ENCODE results near the gene SLC12A3.
A peak's percentile ranks its signal among the peaks of the same experiment; 100 is the strongest.
"Not testable (repeated sequence)": the region's sequence is repeated elsewhere in the genome, so short reads cannot be mapped to it uniquely, and the experiment has no call there.

The SLC12A3 gene

DNA sequence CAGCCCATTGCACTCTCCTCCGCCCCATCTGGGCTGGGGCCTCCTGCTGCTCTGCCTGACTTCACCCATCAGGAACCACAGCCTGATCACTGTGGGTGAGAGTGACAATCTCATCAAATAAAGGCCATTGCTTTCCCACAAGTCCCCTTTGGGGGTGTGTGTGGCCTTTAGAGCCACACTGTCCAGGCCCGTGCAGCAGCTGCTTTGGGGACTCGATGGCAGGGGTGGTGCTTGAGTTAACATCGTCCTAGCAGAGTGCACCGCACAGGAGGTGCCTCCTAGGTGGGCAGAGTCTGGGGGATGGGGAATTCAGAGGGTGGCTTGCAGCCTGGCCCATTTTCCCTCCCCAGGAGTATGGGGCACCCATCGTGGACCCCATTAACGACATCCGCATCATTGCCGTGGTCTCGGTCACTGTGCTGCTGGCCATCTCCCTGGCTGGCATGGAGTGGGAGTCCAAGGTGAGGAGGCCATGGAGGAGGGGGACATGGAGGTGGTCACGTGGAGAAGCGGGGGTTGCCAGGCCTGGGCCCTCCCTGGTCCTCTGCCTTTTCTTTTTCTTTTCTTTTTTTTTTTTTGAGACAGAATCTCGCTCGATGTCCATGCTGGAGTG is 5.4 kb downstream of the SLC12A3 start:
- DNase-seq, result no peak

DNA sequence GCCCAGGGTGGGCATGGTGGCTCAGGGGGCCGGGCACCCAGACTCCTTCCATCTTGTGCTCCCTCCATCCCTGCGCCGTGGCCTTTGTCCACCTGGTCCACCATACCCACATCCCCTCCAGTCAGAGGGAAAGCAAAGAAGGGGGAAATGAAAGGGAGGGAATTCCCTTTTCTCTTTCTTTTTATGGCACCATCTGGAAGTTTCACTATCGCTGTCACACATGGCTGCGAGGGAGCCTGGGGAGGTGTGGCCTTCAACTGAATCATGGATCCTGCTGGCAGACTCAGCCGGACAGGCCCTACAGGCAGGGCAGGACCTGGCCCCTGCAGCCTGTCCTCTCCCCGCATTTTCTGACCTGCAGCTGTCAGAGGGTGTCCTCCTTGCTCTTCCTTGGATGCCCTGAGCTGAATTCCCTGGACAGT is 6.2 kb downstream of the SLC12A3 start:
- peak; percentile 24 for DNase-seq

DNA sequence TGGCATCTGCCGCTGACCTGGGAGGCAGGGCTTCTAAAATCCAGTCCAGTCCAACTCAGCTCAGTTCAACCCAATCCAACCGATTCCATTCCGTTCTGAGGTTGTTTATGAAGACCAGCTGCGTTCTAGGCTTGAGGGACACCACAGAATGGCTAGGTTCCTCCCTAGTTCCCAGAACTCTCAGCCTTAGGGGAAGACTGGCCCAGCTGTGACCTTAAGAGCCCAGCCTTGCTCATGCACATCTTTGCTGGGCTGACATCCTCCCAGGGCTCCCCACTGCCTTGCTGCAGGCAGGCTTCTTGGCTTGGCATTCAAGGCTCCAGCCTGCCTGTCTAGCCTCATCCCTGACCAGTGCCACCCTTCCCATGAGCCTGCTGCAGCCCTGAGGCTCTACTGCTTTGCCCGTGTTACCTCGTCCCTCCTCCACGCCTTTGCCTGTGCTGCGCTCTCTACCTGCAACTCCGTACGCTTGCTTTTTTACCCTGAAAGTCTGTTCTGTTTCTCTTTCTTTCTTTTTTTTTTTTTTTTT is 7.9 kb downstream of the SLC12A3 start:
- DNase-seq, result no peak

DNA sequence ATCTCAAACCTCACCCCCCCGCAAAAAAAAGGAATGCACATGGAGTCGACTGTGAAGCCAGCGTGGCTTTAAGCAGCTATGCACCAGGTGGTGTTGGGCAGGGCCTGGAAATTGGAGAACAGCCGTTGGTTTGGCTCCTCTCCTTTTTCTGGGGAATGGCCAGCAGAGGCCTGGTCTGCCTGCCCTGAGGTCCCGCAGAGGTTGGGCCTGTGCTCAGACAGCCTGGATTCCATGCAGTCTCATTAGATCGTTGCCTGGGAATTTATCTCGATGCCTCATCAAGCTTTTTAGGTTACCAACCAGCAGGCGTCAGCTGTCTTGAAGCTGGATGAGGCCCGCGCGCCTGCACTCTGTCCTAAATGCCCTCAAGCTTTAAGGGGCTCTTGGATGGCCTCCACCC is 9.8 kb downstream of the SLC12A3 start:
- no peak for DNase-seq

DNA sequence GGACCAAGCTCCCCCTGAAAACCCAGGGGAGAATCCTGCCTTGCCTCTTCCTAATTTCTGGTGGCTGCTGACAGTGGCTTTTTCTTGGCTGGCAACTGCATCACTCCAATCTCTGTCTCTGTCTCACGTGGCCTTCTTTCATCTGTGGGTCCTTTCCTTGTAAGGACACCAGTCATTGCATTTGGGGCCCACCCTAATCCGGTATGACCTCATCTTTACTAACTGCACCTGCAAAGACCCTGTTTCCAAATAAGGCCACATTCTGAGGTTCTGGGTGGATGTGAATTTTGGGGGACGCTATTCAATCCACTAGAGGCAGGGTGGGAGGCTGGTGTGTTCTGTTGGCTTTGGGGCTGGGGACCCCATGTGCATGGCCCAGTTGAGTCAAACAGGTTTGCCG is 11.0 kb downstream of the SLC12A3 start:
- DNase-seq, result no peak

DNA sequence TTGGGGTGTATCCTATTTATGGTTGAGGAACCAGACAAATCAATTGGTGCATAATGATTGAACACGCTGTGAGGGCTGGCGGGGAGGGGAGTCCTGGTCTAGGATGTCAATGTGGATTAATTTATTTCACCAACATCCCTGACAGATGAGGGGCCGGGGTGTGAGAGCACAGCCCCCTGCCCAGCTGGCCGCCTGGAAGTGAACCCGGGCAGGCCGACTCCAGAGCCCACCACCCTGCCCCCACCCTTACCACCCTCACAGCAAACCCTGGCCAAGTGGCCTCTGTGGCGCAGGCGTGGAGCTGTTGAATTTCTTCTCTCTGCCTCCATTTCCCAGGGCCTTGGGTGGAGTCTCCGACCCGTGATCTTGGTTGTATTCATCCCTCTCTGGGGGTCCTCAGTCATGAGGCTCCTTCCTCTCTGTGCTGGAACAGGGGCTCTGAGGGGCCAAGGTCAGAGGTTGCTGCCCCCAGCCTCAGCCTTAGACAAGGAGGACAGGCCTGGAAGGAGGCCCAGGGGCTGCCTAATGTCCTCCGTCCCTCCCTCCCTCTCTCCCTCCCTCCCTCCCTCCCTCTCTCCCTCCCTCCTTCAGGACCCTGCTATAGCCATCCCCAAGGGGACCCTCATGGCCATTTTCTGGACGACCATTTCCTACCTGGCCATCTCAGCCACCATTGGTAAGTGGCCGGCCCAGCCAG is 12.6 kb downstream of the SLC12A3 start:
- DNase-seq, result no peak

DNA sequence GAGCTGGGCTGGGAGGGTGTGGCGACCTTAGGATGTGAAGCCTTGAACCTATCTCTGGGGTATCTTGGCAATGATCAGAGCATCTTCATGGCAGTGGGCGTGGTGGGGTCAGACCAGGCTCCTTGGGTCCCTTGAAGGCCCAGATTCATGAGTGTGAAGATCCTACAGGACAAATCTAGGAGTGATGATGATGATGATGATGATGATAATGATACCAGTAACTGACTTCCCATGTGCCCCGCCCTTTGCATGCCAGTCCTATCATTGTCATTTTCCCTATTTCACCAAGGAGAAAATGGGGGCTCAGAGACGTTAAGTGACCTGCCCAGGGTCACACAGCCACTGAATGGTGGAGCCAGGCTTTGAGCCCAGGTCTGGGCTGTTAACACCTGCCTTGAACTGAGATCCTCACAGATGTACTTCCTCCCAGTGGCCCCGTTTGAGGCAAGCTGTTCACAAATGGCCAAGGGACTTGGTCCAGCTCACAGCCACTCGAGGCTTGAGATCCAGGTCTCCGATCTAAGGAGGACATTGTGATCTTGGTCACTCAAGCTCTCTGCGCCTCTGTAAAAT is 13.4 kb downstream of the SLC12A3 start:
- no peak for DNase-seq

DNA sequence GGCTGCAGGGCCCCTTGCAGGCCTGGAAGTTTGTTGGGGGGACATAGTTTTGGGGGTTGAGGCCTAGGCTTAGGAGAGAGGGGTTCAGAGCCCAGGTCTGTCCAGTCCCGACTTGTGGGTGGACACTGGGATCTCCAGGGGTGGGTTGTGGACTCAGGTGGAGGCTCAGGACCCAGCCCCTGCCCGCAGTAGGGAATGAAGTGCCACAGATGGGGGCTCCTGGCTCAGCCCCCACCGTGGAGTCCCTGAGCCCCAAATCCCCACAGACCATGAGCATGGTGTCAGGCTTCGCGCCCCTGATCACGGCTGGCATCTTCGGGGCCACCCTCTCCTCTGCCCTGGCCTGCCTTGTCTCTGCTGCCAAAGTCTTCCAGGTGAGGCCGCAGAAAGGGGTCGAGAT is 14.3 kb downstream of the SLC12A3 start:
- no peak for DNase-seq

DNA sequence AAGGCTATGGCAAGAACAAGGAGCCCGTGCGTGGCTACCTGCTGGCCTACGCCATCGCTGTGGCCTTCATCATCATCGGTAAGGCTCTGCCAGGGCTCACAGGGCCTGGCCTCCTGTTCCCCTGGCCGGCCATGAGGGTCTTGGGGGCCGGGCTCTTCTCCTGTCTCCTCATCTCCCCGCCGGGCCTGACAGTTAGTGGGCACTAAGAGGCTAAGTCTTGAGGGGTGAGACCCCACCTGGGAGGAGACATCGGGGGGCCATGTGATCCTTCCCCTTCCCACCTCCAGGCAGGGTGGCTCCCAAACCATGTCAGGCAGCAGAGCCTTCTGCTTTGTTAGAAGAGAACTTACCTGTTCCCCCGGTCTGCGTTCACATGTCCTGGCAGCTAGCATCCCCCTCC is 15.2 kb downstream of the SLC12A3 start:
- DNase-seq, result no peak

DNA sequence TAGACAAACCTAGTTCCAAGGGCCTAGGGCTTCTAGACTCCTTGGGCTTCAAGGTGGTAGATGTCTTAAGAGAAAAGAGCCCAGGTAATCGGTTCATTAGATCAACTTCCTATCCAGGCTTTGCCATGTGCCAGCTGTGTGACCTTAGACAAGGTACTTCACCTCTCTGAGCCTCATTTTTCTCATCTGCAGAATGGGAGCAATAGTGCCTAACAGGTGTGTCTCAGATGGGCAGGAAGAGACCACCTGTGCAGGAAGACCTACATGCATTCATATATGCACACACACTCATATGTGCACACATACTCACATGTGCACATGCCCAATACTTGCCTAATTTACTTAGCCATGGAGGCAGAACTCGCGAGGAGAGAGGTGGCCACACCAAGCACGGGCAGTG is 15.7 kb downstream of the SLC12A3 start:
- no peak for DNase-seq

DNA sequence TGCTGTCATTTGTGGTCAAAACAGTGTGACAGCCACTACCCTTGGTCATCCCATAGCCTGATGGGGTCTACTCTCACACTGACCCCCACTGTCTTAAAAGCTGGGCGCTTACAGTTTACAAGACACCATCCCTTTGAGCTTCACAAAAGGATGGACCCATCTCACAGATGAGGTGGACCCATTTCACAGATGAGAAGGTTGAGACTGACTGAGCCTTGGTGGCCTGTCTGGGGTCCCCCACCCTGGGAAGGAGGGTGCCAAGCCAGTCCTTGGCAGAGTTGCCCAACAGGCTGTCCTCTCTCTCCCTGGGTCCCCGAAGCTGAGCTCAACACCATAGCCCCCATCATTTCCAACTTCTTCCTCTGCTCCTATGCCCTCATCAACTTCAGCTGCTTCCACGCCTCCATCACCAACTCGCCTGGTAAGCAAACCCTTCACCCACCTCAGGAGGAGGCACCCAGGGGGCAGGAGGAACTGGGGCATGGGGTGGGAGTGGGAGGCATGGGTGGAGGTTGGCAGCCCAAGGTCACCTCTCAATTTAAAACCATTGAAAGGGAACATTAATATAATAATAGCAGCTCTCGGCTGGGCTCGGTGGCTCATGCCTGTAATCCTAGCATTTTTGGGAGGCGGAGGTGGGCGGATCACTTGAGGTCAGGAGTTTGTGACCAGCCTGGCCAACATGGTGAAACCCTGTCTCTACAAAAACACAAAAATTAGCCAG is 17.2 kb downstream of the SLC12A3 start:
- no peak for DNase-seq

DNA sequence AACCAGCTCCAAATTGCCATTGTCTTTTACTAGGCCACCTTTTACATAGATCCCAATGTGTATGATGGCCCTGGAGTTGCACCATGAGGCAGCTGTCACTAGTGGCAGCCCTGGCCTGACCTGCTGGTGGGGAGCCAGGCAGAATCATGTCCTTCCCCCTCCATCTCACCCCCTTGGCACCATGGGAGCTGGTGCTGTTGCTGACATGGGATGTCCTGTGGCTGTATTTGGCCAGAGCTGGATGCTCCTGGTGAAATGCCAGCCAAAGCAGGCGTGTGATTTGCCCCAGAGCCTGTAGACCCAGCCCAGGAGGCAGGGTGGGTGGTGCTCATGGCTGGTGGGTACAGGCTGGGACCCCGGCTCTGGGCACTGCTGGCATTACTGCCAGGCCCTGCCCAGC is 18.6 kb downstream of the SLC12A3 start:
- DNase-seq, result no peak

DNA sequence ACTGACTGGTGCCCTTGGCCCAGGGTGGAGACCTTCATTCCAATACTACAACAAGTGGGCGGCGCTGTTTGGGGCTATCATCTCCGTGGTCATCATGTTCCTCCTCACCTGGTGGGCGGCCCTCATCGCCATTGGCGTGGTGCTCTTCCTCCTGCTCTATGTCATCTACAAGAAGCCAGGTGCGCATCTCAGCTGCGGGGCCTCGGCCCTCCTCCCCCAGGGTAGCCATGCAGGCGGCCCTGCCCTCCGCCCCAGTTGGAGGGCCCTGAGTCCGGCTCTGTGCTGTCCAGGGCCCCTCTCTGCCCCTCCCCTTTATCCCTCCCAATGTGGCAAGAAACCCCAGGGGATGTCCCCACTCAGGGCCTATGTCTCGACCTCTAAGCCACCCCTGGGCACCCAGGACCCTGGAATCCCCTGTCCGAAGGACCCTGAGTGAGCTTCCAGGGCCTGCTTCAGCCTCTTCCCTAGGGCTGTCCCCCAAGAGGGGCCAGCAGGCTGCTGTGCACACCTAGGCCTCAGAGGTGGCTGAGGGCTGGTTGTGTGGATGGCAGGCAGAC is 19.1 kb downstream of the SLC12A3 start:
- no peak for DNase-seq

DNA sequence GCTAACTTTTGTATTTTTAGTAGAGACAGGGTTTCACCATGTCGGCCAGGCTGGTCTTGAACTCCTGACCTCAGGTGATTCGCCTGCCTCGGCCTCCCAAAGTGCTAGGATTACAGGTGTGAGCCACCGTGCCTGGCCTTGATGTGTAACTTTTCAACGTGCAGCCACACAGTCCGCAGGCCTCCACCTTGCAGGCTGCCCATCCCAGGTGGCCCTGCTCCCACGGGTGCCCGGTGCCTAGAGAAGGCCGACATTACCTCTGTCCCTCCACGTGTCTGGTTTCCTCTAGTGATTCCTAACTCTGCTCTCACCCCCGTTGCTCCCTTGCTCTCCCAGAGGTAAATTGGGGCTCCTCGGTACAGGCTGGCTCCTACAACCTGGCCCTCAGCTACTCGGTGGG is 19.9 kb downstream of the SLC12A3 start:
- DNase-seq, result not testable (repeated sequence)

DNA sequence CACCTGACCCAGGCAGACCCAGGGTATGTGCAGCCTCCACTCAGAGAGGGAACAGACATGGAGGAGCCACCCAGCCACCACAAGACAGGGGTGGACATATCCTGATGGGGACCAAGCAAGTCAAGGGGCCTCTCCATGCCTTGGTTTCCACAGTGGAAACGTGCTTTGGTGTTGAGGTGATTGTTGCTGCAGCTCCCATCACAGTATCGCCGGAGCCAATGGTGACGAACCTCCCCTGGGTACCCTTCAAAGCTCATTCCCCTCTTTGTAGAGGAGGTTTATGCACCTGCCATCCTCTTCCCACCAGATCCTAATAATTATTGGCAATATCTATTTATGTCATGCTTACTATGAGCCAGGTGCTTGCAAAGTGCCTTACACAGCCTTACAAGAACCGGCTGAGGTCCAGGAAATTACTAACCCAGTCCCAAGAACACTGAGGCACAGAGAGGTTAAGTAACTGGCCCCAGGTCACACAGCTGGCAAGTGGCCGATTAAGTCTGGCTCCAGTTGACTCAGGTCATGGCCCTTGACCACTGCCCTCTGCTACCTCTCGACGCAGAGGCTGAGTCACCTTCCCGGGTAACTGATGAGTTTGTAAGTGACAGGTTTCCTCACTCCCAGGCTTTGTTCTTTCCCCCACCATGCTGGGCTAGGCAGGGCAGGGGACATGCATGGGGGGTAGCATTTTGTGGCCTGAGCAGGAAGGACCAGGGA is 20.6 kb downstream of the SLC12A3 start:
- DNase-seq, result no peak

DNA sequence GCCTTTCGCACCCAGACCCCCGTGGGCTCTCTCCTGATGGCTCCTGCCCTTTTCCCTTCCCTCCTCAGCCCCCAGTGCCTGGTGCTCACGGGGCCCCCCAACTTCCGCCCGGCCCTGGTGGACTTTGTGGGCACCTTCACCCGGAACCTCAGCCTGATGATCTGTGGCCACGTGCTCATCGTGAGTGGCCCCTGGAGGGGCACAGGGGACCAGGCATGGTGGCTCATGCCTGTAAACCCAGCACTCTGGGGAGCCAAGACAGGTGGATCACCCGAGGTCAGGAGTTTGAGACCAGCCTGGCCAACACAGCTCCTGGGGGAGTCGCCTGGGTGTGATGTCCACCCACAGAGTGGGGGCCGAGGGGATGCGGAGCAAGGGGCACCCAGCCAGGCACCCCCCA is 21.3 kb downstream of the SLC12A3 start:
- no peak for DNase-seq

DNA sequence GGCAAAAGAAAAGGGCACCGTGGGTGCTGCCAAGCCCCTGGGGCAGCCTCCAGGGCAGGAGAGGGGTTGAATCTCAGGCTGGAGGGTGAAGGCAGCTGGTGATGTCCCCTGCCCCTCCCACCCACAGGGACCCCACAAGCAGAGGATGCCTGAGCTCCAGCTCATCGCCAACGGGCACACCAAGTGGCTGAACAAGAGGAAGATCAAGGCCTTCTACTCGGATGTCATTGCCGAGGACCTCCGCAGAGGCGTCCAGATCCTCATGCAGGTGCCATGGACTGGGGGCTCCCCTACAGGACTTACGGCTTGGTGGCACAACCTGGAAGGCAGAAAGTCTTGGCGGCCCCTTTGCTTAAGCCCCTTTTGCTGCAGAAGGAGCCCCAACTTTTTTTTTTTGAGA is 21.8 kb downstream of the SLC12A3 start:
- no peak for DNase-seq

DNA sequence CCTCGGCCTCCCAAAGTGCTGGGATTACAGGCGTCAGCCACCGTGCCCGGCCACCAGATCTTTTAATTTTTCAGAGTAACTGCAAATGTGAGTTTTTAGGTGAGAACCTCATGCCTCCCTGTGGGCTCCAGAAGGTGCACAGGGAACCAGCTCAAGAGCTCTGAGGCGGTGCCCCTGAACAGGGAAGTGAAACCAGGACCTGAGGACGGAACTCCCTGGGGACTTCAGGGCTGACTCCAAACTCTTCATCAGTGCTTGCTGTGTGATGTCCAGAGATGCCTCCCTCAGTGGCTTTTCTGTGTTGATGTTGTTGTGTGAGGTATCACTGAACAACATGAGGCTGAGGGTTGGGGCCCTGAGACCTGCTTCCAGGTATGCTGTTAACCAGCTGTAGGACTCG is 23.8 kb downstream of the SLC12A3 start:
- no peak for DNase-seq

DNA sequence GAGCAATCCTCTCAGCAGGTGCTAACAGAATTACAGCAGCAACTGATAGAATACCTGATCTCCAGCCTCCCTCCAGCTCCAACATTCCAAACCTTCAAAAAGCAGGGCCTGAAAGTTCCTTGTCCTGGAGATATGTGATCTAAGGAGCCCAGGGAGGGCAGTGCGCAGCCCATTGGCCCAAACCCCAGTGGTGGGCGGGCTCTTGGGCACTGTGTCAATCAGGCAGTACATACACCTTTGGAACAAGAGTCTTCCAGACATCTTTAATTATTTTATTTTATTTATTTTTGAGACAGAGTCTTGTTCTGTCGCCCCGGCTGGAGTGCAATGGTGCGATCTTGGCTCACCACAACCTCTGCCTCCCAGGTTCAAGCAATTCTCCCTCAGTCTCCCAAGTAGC is 24.2 kb downstream of the SLC12A3 start:
- DNase-seq, result no peak

DNA sequence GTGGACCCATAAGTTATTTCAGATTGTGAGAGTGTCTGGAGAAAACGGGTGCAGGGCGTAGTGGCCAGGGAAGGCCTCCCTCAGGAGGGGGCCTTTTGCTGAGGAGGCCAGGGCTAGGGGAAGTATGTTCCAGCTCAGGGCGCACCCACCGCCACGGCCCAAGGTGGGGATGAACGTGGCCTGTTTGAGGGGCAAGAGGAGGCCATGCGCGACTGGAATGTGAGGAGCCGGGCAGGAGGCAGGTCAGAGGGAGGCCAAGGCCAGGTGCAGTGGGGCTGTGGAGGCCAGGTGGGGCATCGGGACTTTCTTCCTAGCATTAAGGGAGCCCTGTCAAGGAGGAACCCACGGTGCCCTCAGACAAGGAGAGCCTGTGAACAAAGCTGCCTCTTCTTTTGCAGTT is 26.7 kb downstream of the SLC12A3 start:
- no peak for DNase-seq

DNA sequence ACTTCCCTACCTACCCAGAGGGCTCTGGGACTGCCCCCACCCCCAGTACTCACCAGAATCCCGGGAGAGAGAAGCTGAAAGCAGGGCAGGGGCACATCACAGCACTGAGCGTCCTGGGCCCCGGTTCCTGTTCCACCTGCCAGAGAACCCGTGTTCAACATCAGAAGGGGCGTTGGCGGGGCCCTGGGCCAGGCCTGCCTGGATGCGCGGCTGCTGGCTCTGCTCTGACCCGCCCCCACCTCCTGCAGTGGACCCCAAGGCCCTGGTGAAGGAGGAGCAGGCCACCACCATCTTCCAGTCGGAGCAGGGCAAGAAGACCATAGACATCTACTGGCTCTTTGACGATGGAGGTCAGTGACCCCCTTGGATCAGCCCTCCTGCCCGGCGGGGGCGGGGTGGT is 27.7 kb downstream of the SLC12A3 start:
- no peak for DNase-seq

DNA sequence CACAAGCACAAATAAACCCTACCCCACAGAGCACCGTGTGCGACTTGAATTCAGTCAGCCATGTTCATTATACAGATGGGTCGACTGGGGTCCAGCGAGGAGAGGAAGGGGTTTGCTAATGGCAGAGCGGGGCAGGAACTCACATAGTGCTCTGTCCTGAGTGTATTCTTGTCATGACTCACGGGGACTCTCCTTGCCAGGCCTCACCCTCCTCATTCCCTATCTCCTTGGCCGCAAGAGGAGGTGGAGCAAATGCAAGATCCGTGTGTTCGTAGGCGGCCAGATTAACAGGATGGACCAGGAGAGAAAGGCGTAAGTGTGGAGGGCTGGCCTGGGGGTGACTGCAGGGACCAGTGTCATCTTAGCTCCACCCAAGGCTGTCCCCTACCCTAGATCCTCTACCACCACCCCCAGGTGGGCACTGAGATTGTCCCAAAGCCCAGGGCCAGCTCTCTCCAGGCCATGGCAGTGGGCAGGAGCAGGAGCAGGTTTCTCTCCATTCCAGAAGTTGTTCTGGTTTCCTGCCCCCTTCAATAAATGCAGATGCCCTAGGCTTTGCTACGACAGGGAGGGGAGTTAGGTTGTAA is 29.4 kb downstream of the SLC12A3 start:
- no peak for DNase-seq

Measured in activated CD4-positive, alpha-beta T cell treated with anti-CD3 and anti-CD28 coated beads for 48 hours (primary cell).